ENCODE measurements around the gene MARK2. TPM values are rescaled to one million over a fixed set of nuclear protein-coding genes. Genes with fewer than 3 reads are reported as not detected.

Gene MARK2
- total RNA-seq, 3 donors from 2014 or later = 12.6 to 34.0 (median 22.3) TPM

- Histone ChIP-seq H3K4me3 (no peak overlapping the region), H3K27me3 (no peaks in the 10 kb centered on the region), H3K4me1 (peaks cover 0 to 7% of the 10 kb centered on the region in 2 donors), H3K36me3 (peaks cover 33% of the 10 kb centered on the region), H3K27ac (no peak overlapping the region), H3K9me3 (no peaks in the 10 kb centered on the region)
- TF ChIP-seq POLR2A (IDR thresholded peaks at IDR 0.05) = no peak
- no peak for TF ChIP-seq CTCF (IDR thresholded peaks at IDR 0.05)
- no peak for TF ChIP-seq POLR2AphosphoS5 (IDR thresholded peaks at IDR 0.05)
- intact Hi-C loops (cut with DNase I; ENCODE audit: low total_unique reads) = no loop called here
- no peak for DNase-seq (ENCODE audit: low spot score in 2 of 2)
Measured at GRCh38 chr11:63901660-63902059, 62.8 kb downstream of the MARK2 start.

GRCh38 chr11:63903884-63904283, 65.0 kb downstream of the MARK2 start:
- no peak for DNase-seq (ENCODE audit: low spot score in 2 of 2)
- no peak overlapping the region for H3K27ac ChIP-seq
- H3K4me1 ChIP-seq = no peaks in the 10 kb centered on the region
- TF ChIP-seq POLR2AphosphoS5 (IDR thresholded peaks at IDR 0.05) (no peak), CTCF (IDR thresholded peaks at IDR 0.05) (no peak), POLR2A (IDR thresholded peaks at IDR 0.05) (no peak)
- intact Hi-C loops (cut with DNase I; ENCODE audit: low total_unique reads) = no loop called here
- peaks cover 28% of the 10 kb centered on the region for H3K36me3 ChIP-seq
- H3K27me3 ChIP-seq = no peaks in the 10 kb centered on the region
- no peak overlapping the region for H3K4me3 ChIP-seq
- H3K9me3 ChIP-seq = no peaks in the 10 kb centered on the region

- Histone ChIP-seq H3K36me3 (peaks cover 28% of the 10 kb centered on the region), H3K27ac (no peak overlapping the region), H3K27me3 (no peaks in the 10 kb centered on the region), H3K4me1 (no peaks in the 10 kb centered on the region), H3K9me3 (no peaks in the 10 kb centered on the region), H3K4me3 (no peak overlapping the region)
- no peak for DNase-seq (ENCODE audit: low spot score in 2 of 2)
- intact Hi-C loops (cut with DNase I; ENCODE audit: low total_unique reads) = no loop called here
- TF ChIP-seq POLR2A (IDR thresholded peaks at IDR 0.05) (no peak), POLR2AphosphoS5 (IDR thresholded peaks at IDR 0.05) (no peak), CTCF (IDR thresholded peaks at IDR 0.05) (no peak)
Measured at GRCh38 chr11:63904743-63905142, 65.8 kb downstream of the MARK2 start.

- TF ChIP-seq POLR2A (IDR thresholded peaks at IDR 0.05) = no peak
- TF ChIP-seq POLR2AphosphoS5 (IDR thresholded peaks at IDR 0.05) = no peak
- TF ChIP-seq CTCF (IDR thresholded peaks at IDR 0.05) = no peak
- H3K27ac ChIP-seq = no peak overlapping the region
- no peaks in the 10 kb centered on the region for H3K4me1 ChIP-seq
- intact Hi-C loops (cut with DNase I; ENCODE audit: low total_unique reads) = no loop called here
- H3K4me3 ChIP-seq = no peak overlapping the region
- no peaks in the 10 kb centered on the region for H3K27me3 ChIP-seq
- no peak for DNase-seq (ENCODE audit: low spot score in 2 of 2)
- H3K9me3 ChIP-seq = no peaks in the 10 kb centered on the region
- H3K36me3 ChIP-seq = peaks cover 28% of the 10 kb centered on the region
Measured at GRCh38 chr11:63905179-63905578, 66.3 kb downstream of the MARK2 start.

- Histone ChIP-seq H3K9me3 (no peaks in the 10 kb centered on the region), H3K4me3 (no peak overlapping the region), H3K27ac (no peak overlapping the region), H3K27me3 (no peaks in the 10 kb centered on the region), H3K36me3 (peaks cover 28% of the 10 kb centered on the region), H3K4me1 (no peaks in the 10 kb centered on the region)
- no peak for DNase-seq (ENCODE audit: low spot score in 2 of 2)
- TF ChIP-seq CTCF (IDR thresholded peaks at IDR 0.05) (no peak), POLR2AphosphoS5 (IDR thresholded peaks at IDR 0.05) (no peak), POLR2A (IDR thresholded peaks at IDR 0.05) (no peak)
- intact Hi-C loops (cut with DNase I; ENCODE audit: low total_unique reads) = no loop called here
Measured at GRCh38 chr11:63906087-63906486, 67.2 kb downstream of the MARK2 start.
